GM19023 (cell line): Measurements from ENCODE around the gene TSC22D3.
"Not testable (repeated sequence)": the region's sequence is repeated elsewhere in the genome, so short reads cannot be mapped to it uniquely, and the experiment has no call there.

Experiments
- ATAC-seq: cut with Tn5 transposase; IDR thresholded peaks from one replicate; pipeline ENCODE4 v1.9.1; 2021; ENCODE audit warnings: mild to moderate bottlenecking, moderate library complexity; ENCODE audit not compliant: unreplicated experiment

Gene TSC22D3

GRCh38 chrX:107683124-107683895 is 92.3 kb downstream of the TSC22D3 start:
- ATAC-seq: no peak

GRCh38 chrX:107682256-107682655 is 93.3 kb downstream of the TSC22D3 start:
- ATAC-seq: no peak

GRCh38 chrX:107678957-107679740 is 96.4 kb downstream of the TSC22D3 start:
- peak; percentile 19 for ATAC-seq

- ATAC-seq: no peak
Observed at GRCh38 chrX:107677909-107678308, 97.7 kb downstream of the TSC22D3 start.

- ATAC-seq: no peak
Observed at GRCh38 chrX:107677501-107677901, 98.1 kb downstream of the TSC22D3 start.

GRCh38 chrX:107676559-107677378 is 98.8 kb downstream of the TSC22D3 start:
- peak; percentile 19 for ATAC-seq

GRCh38 chrX:107675823-107676555 is 99.6 kb downstream of the TSC22D3 start:
- ATAC-seq: no peak

- no peak for ATAC-seq
Observed at GRCh38 chrX:107675365-107675654, 100.3 kb downstream of the TSC22D3 start.

- peak; percentile 13 for ATAC-seq
Observed at GRCh38 chrX:107674480-107675364, 100.9 kb downstream of the TSC22D3 start.

GRCh38 chrX:107673933-107674479 is 101.6 kb downstream of the TSC22D3 start:
- peak; percentile 85 for ATAC-seq

- no peak for ATAC-seq
Observed at GRCh38 chrX:107673431-107673830, 102.2 kb downstream of the TSC22D3 start.

- peak; percentile 24 for ATAC-seq
Observed at GRCh38 chrX:107672955-107673378, 102.6 kb downstream of the TSC22D3 start.

GRCh38 chrX:107671256-107671655 is 104.3 kb downstream of the TSC22D3 start:
- not testable (repeated sequence) for ATAC-seq

GRCh38 chrX:107669885-107670628 is 105.5 kb downstream of the TSC22D3 start:
- ATAC-seq: no peak

GRCh38 chrX:107669261-107669660 is 106.3 kb downstream of the TSC22D3 start:
- ATAC-seq: no peak

- not testable (repeated sequence) for ATAC-seq
Observed at GRCh38 chrX:107668710-107669109, 106.9 kb downstream of the TSC22D3 start.

- ATAC-seq: no peak
Observed at GRCh38 chrX:107667426-107667825, 108.2 kb downstream of the TSC22D3 start.

- no peak for ATAC-seq
Observed at GRCh38 chrX:107666931-107667330, 108.7 kb downstream of the TSC22D3 start.
